ENCODE measurements around the gene ARMH1. TPM values are rescaled to one million over a fixed set of nuclear protein-coding genes. Genes with fewer than 3 reads are reported as not detected.

Gene ARMH1
- total and polyA plus RNA-seq, 2 experiments from 2014 or later, result 1.4 to 1.6 TPM

- 90 to 95% methylated on average over 1 of the region's 1 CpG for WGBS, 2 experiments (ENCODE audit: low coverage in 1 of 2, low lambda C conversion rate in 2 of 2, missing lambda C conversion rate in 2 of 2)
- DNase-seq, result no peak
- no peaks in the 10 kb centered on the region for H3K27me3 ChIP-seq (replicated peaks; ENCODE audit: insufficient read depth)
- in situ Hi-C loops (cut with MboI), result no loop called here
- no peaks in the 10 kb centered on the region for H3K36me3 ChIP-seq (ENCODE audit: low read depth)
- H3K4me3 ChIP-seq, result no peak overlapping the region
- H3K9ac ChIP-seq, result no peak overlapping the region
- no peaks in the 10 kb centered on the region for H3K9me3 ChIP-seq (ENCODE audit: low read depth)
- H3K9me2 ChIP-seq (ENCODE audit: insufficient read depth), result no peaks in the 10 kb centered on the region
- no peak overlapping the region for H3K27ac ChIP-seq
- no peaks in the 10 kb centered on the region for H3F3A ChIP-seq (ENCODE audit: insufficient read depth)
- no peaks in the 10 kb centered on the region for H4K20me1 ChIP-seq (ENCODE audit: insufficient read depth)
- no peak overlapping the region for H2AFZ ChIP-seq
- no peaks in the 10 kb centered on the region for H3K4me1 ChIP-seq (ENCODE audit: insufficient read depth)
- no peaks in the 10 kb centered on the region for H3K79me2 ChIP-seq (ENCODE audit: insufficient read depth)
- no peak for TF ChIP-seq EZH2phosphoT487 (IDR thresholded peaks at IDR 0.05; ENCODE audit: insufficient read depth, low read depth)
- TF ChIP-seq EZH2 (IDR thresholded peaks at IDR 0.05; ENCODE audit: insufficient read depth, poor library complexity, severe bottlenecking), result no peak
- H3K4me2 ChIP-seq (ENCODE audit: unreplicated experiment), result no peak overlapping the region
Measured at GRCh38 chr1:44684525-44684924, 10.0 kb downstream of the ARMH1 start.

- H3K4me1 ChIP-seq (ENCODE audit: insufficient read depth), result no peaks in the 10 kb centered on the region
- no peaks in the 10 kb centered on the region for H4K20me1 ChIP-seq (ENCODE audit: insufficient read depth)
- 87% methylated on average over 4 of the region's 4 CpGs for WGBS, 2 experiments (ENCODE audit: low coverage in 1 of 2, low lambda C conversion rate in 2 of 2, missing lambda C conversion rate in 2 of 2)
- DNase-seq, result no peak
- no peaks in the 10 kb centered on the region for H3K9me3 ChIP-seq (ENCODE audit: low read depth)
- no peaks in the 10 kb centered on the region for H3K79me2 ChIP-seq (ENCODE audit: insufficient read depth)
- no peak overlapping the region for H3K9ac ChIP-seq
- no peaks in the 10 kb centered on the region for H3F3A ChIP-seq (ENCODE audit: insufficient read depth)
- no peaks in the 10 kb centered on the region for H3K27me3 ChIP-seq (replicated peaks; ENCODE audit: insufficient read depth)
- in situ Hi-C loops (cut with MboI), result no loop called here
- no peaks in the 10 kb centered on the region for H3K36me3 ChIP-seq (ENCODE audit: low read depth)
- H2AFZ ChIP-seq, result no peak overlapping the region
- no peak overlapping the region for H3K4me2 ChIP-seq (ENCODE audit: unreplicated experiment)
- TF ChIP-seq EZH2phosphoT487 (IDR thresholded peaks at IDR 0.05; ENCODE audit: insufficient read depth, low read depth), result no peak
- H3K9me2 ChIP-seq (ENCODE audit: insufficient read depth), result no peaks in the 10 kb centered on the region
- no peak overlapping the region for H3K4me3 ChIP-seq
- H3K27ac ChIP-seq, result no peak overlapping the region
Measured at GRCh38 chr1:44685218-44685617, 10.7 kb downstream of the ARMH1 start.

GRCh38 chr1:44685881-44686280, 11.4 kb downstream of the ARMH1 start:
- 74% methylated on average over 8 of the region's 8 CpGs for WGBS, 2 experiments (ENCODE audit: low coverage in 1 of 2, low lambda C conversion rate in 2 of 2, missing lambda C conversion rate in 2 of 2)
- Histone ChIP-seq H3K4me2 (ENCODE audit: unreplicated experiment) (no peak overlapping the region), H4K20me1 (ENCODE audit: insufficient read depth) (no peaks in the 10 kb centered on the region), H3K4me1 (ENCODE audit: insufficient read depth) (no peaks in the 10 kb centered on the region), H3K4me3 (no peak overlapping the region), H3K27ac (no peak overlapping the region), H2AFZ (no peak overlapping the region), H3K9me2 (ENCODE audit: insufficient read depth) (no peaks in the 10 kb centered on the region), H3F3A (ENCODE audit: insufficient read depth) (no peaks in the 10 kb centered on the region), H3K9ac (no peak overlapping the region), H3K9me3 (ENCODE audit: low read depth) (no peaks in the 10 kb centered on the region), H3K79me2 (ENCODE audit: insufficient read depth) (no peaks in the 10 kb centered on the region), H3K27me3 (replicated peaks; ENCODE audit: insufficient read depth) (no peaks in the 10 kb centered on the region), H3K36me3 (ENCODE audit: low read depth) (no peaks in the 10 kb centered on the region)
- in situ Hi-C loops (cut with MboI), result no loop called here
- TF ChIP-seq EZH2 (IDR thresholded peaks at IDR 0.05; ENCODE audit: insufficient read depth, poor library complexity, severe bottlenecking) (no peak), EZH2phosphoT487 (IDR thresholded peaks at IDR 0.05; ENCODE audit: insufficient read depth, low read depth) (no peak)
- DNase-seq, result no peak

- in situ Hi-C loops (cut with MboI), result no loop called here
- Histone ChIP-seq H3K9me2 (ENCODE audit: insufficient read depth) (no peaks in the 10 kb centered on the region), H3K79me2 (ENCODE audit: insufficient read depth) (no peaks in the 10 kb centered on the region), H4K20me1 (ENCODE audit: insufficient read depth) (no peaks in the 10 kb centered on the region), H3K9ac (no peak overlapping the region), H3K27ac (no peak overlapping the region), H2AFZ (no peak overlapping the region), H3K4me1 (ENCODE audit: insufficient read depth) (no peaks in the 10 kb centered on the region), H3K9me3 (ENCODE audit: low read depth) (no peaks in the 10 kb centered on the region), H3K4me3 (no peak overlapping the region), H3K36me3 (ENCODE audit: low read depth) (no peaks in the 10 kb centered on the region), H3K4me2 (ENCODE audit: unreplicated experiment) (no peak overlapping the region), H3K27me3 (replicated peaks; ENCODE audit: insufficient read depth) (no peaks in the 10 kb centered on the region), H3F3A (ENCODE audit: insufficient read depth) (no peaks in the 10 kb centered on the region)
- no peak for DNase-seq
- TF ChIP-seq EZH2phosphoT487 (IDR thresholded peaks at IDR 0.05; ENCODE audit: insufficient read depth, low read depth), result no peak
- TF ChIP-seq EZH2 (IDR thresholded peaks at IDR 0.05; ENCODE audit: insufficient read depth, poor library complexity, severe bottlenecking), result no peak
- WGBS, 2 experiments (ENCODE audit: low coverage in 1 of 2, low lambda C conversion rate in 2 of 2, missing lambda C conversion rate in 2 of 2), result 76 to 77% methylated on average over 12 of the region's 12 CpGs
Measured at GRCh38 chr1:44688760-44689446, 14.4 kb downstream of the ARMH1 start.

- no peaks in the 10 kb centered on the region for H3K27me3 ChIP-seq (replicated peaks; ENCODE audit: insufficient read depth)
- no peak overlapping the region for H3K4me3 ChIP-seq
- H3K36me3 ChIP-seq (ENCODE audit: low read depth), result no peaks in the 10 kb centered on the region
- WGBS, 2 experiments (ENCODE audit: low coverage in 1 of 2, low lambda C conversion rate in 2 of 2, missing lambda C conversion rate in 2 of 2), result 95 to 98% methylated on average over 3 of the region's 3 CpGs
- no peaks in the 10 kb centered on the region for H3K4me1 ChIP-seq (ENCODE audit: insufficient read depth)
- H3K9me3 ChIP-seq (ENCODE audit: low read depth), result no peaks in the 10 kb centered on the region
- no peak overlapping the region for H3K27ac ChIP-seq
- H3K9me2 ChIP-seq (ENCODE audit: insufficient read depth), result no peaks in the 10 kb centered on the region
- TF ChIP-seq EZH2 (IDR thresholded peaks at IDR 0.05; ENCODE audit: insufficient read depth, poor library complexity, severe bottlenecking) (no peak), EZH2phosphoT487 (IDR thresholded peaks at IDR 0.05; ENCODE audit: insufficient read depth, low read depth) (no peak)
- H3K9ac ChIP-seq, result no peak overlapping the region
- H3K4me2 ChIP-seq (ENCODE audit: unreplicated experiment), result no peak overlapping the region
- DNase-seq, result no peak
- no peaks in the 10 kb centered on the region for H3F3A ChIP-seq (ENCODE audit: insufficient read depth)
- in situ Hi-C loops (cut with MboI), result no loop called here
- no peaks in the 10 kb centered on the region for H3K79me2 ChIP-seq (ENCODE audit: insufficient read depth)
- no peak overlapping the region for H2AFZ ChIP-seq
- H4K20me1 ChIP-seq (ENCODE audit: insufficient read depth), result no peaks in the 10 kb centered on the region
Measured at GRCh38 chr1:44689447-44689765, 14.9 kb downstream of the ARMH1 start.
